A673 (cell line): ENCODE data around the gene GNB2.

Experiments used
- CTCF ChIP-seq: fragments of 300-800, 200-600 bp; sonication (generic); conservative IDR thresholded peaks from 2 replicates; pipeline ENCODE4 v1.5.1; 2017; ENCODE audit warnings: low read depth, mild to moderate bottlenecking, antibody characterized with exemption, low read length, moderate library complexity, mixed read lengths
- EZH2 ChIP-seq: fragments of 200-600 bp; sonication (generic); IDR thresholded peaks from 2 replicates; pipeline ENCODE4 v1.6.1; 2017; ENCODE audit warnings: borderline replicate concordance, low read depth, mild to moderate bottlenecking, mixed read lengths, antibody characterized with exemption, low read length; ENCODE audit not compliant: poor library complexity, severe bottlenecking

- TF ChIP-seq CTCF: no peak
- no peak for TF ChIP-seq EZH2
These were observed at the start of gene GNB2 for GRCh38 chr7:100673302-100673941.
